Muscle of back (tissue), 11 donors: ENCODE measurements around the gene WWOX. TPM values are rescaled to one million over a fixed set of nuclear protein-coding genes. Genes with fewer than 3 reads are reported as not detected.
"Not testable (repeated sequence)": the region's sequence is repeated elsewhere in the genome, so short reads cannot be mapped to it uniquely, and the experiment has no call there.

ENCODE experiments used
- DNase-seq, 3 donors: peaks; one replicate each; pipeline versions ENCODE4 v3.0.0 to v3.0.0-alpha.2; 2013
- polyA plus RNA-seq, 10 donors: library from polyadenylated mRNA; unstranded; fragments of 120-200 nt; gene quantifications; one replicate each; pipeline ENCODE4 v1.2.1, GENCODE V29; 2013; ENCODE audit not compliant: insufficient read length in 10 of 10

Gene WWOX
- polyA plus RNA-seq, 10 donors: 7.8 to 14.7 (median 12.8) TPM

DNA sequence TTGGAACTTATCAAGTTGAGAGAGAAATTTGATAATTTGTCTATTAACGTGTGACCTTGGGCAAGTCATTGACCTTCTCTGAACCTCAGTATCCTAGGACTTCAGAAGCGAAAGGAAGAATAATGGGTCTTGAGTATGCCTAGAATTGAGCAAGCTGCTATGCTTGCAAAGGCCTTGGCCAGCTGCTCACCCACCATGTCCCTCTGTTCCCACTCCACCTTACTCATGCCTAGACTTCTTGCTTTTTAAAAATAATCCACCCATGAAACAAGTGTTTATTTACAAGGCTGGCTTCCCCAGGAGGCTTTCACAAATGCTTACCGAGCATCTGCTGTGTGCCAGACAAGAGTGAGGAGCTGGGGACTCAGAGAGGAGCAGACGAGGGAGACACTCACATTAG lies 910.4 kb downstream of the WWOX start:
- no peak for DNase-seq

DNA sequence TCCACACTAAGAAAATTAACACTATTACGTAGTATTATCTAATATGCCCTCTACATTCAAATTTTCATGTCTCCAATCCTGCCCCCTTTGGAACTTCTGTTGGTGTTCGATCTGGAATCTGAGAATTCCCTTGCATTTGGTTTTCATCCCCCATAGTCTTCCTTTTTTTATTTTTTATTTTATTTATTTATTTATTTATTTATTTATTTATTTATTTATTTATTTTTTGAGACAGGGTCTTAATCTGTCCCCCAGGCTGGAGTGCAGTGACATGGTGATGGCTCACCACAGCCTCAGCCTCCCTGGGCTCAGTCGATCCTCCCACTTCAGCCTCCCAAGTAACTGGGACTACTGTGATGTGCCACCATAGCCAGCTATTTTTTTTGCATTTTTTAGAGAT lies 911.8 kb downstream of the WWOX start:
- no peak for DNase-seq

DNA sequence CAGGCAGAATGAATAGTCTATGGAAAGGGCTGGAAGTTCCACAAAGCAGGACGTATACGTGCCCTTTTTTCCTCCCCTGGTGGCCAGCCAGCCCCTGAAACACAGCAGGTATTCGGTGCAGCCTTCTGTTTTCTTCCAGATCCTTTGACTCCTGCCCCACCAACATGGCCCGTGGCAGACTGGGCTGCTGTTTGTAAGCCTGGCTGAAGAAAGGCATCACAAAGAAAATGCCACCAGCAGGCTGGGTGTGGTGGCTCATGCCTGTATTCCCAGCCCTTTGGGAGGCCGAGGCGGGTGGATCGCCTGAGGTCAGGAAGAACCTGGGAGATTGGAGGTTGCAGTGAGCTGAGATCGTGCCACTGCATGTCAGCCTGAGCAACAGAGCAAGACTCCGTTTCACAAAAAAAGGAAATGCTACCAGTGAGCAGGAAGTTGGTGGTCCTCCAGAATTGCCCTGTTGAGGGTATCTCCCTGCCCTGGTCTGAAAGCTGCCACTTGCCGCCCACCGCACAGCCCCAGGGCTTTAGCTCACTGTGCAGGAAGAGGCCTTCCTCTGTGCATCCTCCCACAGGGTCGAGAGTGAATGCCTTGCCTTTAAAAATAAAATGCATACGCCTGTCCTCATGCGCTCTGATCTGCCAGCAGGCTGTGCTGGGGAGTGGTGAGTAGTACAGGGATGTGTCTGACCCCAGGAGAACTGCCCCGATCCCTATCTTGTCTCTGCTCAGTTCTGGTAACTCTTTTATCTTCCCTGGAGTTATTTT lies 913.4 kb downstream of the WWOX start:
- DNase-seq: peak in 1 of 3 donors; percentile 32

DNA sequence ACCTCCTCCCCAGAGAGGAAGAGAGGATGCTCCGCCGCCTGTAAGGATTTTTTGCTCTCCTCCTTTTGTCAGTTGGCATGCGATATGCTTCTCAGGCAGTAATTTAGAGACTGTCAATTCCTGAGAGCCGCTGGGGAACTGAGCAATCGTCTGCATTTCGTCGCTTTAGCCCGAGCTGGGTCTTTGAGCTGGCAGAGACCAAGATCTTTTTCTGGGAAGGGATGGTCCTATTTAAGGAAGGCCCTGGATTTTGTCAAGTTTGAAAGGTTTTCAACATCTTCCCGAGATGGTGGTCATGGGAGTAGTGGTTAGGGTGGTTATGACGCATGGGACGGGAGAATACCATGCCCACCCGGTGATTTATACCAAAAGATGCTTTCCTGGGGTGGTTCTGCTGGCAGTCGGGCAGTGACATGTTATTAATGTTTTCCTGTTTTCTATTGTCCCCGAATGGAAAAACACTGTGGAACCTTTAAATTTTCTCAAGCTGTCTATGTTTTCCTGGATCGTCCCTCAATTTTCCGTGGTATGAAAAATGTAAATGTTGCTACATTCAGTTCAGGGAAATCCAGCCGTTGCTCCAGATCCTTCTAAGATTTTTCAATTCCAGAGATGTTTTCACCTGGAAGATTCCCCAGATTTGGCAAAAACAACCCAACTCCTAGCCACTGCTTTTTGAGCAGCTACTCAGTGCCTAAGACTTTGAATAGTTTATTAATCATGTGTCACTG lies 914.6 kb downstream of the WWOX start:
- peak; percentile 46 to 82 (median 71) for DNase-seq

DNA sequence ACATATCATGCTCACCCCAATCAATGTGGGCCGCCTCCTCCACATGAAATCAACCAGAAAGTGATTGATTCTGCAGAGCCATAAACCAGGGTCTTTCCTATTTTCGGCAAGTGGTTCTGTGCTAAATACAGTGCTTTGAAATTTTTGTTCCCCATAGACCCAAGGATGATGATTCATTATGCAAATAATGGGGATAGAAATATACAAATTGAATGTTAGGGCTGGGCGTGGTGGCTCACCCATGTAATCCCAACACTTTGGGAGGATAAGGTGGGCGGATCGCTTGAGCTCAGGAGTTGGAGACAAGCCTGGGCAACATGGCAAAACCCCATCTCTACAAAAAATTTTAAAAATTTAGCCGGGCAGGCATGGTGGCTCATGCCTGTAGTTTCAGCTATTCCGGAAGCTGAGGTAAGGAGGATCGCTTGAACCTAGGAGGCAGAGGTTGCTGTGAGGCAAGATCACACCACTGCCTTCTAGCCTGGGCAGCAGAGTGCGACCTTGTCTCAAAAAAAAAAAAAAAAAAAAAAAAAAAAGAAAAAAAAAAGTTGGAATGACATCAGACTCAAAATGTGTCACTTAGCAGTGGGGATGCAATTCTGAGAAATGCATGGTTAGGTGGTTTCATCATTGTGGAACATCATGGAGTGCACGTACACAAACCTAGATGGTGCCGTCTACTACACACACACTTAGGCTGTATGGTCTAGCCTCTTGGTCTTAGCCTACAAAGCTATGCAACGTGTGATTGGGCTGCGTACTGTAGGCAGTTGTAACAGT lies 919.4 kb downstream of the WWOX start:
- DNase-seq: no peak

DNA sequence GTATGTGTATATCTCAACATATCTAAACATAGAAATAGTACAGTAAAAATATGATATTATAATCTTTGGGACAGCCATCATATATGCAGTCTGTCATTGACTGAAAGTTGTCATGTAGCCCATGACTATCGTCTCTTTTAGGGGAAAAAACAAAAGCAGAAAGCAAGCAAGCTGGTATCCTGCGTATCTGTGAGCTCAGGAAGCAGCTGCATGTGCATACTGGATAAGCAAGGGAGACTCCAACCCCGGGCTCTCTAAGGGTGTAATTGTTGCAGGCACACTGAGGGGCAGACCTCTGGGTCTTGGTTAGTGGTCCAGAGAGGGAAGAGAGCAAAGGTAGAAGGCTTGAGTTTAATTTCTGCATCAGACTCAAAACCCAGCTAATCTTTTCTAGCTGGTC lies 920.0 kb downstream of the WWOX start:
- no peak for DNase-seq

DNA sequence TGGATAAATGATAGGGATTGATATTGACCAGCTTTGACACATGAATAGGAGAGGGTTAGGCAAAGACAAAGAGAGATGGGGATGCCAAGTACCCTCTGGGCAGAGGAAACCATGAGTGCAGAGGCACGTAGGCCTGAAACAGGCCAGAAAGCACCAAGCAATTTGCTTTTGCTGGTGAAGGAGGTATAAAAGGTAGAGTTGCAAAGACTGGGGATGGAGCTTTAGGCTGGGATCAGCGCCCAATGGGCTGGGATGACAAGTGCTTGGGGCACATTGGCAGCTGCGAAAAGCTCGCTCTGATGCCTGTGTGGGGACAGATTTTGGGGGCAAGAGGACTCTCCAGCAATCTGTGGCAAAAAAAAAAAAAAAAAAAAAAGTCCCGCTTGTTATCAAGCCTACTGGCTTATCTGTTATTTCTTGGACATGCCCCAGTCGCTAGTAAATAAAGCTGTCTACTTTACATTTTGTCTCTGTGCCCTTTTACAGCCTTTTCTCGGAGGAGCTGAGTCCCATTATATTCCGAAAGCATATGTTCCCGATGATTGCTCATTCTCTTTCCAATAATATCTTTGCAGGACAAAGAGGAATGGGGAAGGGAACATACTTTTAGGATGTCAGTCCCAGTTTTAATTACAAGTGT lies 922.7 kb downstream of the WWOX start:
- no peak for DNase-seq

DNA sequence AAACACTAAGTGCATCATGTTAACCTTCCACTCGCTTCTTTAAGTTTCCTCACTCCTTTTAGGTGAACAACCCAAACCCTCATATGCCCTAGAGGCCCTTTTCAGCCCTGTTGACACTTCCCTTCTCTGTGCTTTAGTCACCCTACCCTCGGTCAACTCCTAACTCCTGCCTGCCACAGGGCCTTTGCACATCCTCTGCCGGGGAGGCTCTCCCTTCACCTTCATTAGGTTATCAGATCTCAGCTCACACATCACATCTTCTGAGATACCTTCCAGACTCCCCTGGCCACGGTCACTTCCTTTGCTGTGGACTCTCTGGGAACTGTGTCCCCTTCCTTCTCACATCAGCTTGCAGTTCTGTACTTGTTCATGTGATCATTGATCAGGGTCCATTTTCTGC lies 926.7 kb downstream of the WWOX start:
- no peak for DNase-seq

DNA sequence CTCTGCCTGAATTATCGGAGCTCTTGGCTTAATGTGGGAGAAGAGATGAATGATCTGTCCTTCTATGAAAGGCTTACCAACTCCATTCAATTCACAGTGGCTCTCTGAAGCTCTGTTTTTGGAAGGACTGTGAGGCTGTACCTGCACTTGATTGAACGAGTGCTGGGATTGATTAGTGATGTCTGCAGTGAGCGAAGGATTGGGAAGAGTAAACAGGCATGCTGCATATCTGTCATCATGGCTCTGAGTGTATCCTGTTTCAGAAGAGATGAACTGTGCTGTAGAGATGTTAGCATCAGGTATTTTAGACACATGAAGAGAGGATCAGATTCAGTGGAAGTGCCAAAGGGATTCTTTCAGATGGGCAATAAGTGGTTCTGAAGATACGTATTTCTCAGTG lies 937.1 kb downstream of the WWOX start:
- DNase-seq: no peak

DNA sequence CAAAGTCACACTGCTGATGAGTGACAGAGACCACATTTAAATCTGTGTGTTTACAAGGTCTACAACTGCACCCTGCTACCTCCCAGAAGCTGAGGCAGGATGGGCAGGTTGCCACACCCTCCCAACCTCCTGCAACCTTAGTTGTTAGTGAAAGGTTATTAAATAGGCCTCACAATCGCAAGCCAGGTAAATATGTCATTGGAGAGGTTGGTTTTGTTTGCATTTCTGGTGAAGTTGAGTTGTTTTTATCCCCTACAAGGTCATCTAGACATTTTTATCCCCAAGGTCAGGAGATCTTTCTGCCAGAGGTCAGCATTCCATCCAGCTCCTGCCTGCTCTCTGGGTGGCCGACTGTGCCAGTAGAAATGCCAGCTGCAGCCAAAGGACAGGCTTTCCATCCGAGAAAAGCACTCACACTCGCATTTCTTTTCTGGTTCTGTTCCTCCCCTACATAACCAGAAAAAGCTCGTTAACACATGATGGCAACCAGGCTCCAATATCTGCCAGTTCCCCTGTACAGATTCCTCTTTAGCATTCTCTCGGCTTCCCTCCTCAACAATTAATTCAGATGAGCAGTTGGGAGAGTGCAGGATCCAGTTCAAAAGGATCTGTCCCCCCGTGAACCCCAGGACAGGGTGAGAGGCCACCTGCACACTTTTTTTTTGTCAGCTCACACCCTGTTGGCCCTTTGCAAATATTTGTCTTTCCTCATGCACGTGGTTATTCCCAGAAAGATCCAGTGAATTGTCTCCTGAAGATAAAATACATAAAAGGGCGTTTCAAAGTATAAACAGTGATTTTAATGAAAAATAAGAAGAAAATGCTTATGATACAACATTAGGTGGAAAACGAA lies 938.3 kb downstream of the WWOX start:
- no peak for DNase-seq

DNA sequence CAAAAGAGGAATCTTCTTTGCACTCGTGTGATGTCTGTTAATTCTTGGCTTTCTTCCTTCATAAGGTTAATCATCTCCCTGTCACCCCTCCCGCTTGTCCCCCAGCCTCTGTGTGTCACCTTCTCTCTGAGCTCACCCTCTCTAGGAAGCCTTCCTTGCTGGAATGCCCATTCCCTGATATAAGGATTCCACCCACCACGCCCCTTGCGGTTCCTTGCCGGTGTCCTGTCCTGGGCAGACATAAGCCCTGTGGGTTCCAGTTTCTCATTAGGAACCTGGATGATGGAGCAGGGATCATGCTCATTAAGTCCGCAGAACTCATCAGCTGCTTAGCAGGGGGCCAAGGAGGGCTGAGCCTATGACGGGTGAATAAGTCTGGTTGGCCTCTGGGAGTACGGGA lies 941.8 kb downstream of the WWOX start:
- no peak for DNase-seq

DNA sequence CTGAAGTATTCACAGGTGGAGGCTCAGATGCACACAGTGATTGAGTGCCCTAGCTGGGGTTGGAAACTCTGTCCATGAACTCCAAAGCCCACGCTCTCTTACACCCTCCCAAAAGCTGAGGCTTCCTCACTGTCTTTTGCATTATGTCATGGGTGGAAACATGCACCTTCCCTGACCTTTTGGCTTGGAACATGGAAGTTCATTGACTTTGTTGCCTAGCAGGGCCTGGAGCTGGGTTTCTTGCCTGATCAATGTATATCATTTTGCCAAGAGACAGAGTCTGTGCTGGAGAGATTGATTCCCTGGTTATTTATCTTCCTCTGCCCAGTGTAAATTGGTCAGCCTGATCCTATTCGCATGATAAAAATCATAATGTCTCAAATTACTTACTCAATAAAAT lies 942.7 kb downstream of the WWOX start:
- DNase-seq: no peak

DNA sequence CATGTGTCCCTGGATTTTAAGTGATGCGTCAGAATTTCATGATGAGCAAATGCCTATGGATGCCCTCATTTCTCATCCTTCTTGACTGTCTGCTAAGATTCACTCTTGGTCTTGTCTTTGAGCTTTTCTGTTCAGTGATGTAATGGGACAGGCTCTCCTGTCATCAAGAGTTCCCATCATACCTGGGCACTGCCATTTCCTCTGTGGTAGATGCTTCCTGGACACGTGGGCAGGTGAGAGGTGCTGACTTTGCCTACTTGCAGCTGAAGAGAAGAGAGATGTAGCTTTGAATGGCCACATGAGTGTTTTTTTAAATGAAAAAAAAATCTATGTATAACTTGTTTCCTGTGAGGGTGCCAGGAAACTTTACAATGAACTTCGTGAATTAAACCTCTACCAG lies 943.4 kb downstream of the WWOX start:
- DNase-seq: no peak

DNA sequence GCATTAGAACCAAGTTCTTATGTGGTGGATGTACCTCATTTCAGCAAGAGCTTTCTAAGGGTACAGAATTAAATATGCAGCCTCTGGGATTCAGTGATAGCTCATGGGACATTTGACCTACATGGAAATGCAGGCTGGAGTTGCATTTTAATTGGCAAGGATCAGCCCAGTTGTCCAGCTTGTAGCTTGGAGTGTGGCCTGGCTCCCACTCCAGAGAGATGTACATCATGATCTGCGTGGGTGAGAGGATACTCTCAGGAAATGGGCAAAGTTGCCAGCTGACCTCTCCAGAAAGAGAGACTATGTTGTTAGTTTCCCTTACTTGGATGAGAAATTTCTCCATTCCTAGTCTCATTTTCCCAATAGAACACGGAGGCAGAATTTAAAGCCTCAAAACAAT lies 945.7 kb downstream of the WWOX start:
- no peak for DNase-seq

DNA sequence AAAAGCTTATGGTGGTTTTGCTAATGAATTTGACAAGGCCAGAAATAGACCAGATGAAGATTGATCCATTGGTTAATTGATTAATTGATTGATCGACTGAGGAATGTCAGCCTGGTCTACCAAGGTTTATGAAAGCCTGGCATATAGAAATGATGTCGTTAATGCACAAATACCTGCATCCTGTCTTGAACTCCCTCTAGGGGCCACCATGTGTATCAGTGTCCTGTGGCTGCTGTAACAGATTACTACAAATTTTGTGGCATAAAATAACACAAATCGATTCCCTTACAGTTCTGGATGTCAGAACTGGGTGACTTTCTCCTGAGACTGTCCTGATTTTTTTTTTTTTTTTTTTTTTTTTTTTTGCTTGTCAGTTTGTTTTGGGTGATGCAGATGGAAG lies 947.9 kb downstream of the WWOX start:
- DNase-seq: no peak

DNA sequence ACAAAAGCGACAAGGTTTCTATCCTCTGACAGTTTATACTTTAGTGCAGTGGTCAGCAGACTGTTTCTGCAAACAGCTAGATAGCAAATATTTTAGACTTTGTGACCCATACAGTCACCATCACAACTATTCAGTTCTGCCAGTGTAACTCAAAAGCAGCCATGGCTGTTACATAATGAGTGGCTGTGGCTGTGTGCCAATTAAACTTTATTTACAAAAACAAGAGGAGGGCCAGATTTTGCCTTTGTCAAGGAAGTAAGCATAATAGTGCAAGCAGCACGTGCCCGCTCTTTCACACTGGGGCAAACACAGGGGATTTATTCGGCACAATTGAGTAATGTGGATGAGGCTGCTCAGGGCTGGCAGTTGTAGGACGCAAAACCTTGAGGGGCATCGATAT lies 949.6 kb downstream of the WWOX start:
- no peak for DNase-seq

DNA sequence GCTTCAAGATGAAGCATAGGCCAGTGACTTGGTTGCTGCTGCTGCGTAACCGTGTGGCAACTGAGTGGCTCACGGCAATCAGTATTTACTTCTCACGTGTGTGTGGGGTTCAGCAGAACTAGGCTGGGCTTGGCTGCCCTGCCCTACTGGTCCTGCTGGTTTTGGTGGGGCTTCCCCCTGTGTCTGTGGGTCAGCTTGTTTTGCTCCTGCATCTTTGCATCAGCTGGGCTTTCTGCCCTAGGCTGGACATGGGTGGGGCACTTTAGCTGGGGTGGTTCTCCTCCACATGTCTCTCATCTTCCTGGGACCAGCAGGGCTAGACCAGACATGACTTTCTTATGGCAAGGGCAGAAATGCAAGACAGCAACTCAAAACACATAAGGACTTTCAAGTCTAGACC lies 950.6 kb downstream of the WWOX start:
- DNase-seq: no peak

DNA sequence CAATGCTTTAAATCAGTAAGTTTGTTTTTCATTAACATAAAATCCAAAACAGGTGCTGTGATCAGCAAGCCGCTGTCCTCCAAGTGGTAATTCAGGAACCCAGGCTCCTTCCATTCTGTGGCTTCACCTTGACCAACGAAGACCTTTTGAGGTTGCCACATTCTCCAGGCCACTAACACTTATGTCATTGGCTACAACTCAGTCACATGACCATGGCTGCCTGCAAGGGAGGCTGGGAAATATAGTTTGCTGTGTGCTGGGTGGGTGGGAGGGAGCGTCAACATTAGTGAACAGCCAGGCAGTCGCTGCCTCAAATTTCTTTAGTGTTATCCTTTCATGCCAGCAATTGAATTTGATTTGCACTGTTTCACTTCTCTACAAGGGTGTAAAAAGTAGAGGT lies 951.9 kb downstream of the WWOX start:
- DNase-seq: no peak

DNA sequence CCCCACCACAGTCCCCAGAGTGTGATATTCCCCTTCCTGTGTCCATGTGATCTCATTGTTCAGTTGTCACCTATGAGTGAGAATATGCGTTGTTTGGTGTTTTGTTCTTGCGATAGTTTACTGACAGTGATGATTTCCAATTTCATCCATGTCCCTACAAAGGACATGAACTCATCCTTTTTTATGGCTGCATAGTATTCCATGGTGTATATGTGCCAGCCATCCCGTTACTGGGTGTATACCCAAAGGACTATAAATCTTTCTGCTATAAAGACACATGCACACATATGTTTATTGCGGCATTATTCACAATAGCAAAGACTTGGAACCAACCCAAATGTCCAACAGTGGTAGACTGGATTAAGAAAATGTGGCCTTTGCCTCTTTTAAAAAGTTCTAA lies 952.7 kb downstream of the WWOX start:
- not testable (repeated sequence) for DNase-seq

DNA sequence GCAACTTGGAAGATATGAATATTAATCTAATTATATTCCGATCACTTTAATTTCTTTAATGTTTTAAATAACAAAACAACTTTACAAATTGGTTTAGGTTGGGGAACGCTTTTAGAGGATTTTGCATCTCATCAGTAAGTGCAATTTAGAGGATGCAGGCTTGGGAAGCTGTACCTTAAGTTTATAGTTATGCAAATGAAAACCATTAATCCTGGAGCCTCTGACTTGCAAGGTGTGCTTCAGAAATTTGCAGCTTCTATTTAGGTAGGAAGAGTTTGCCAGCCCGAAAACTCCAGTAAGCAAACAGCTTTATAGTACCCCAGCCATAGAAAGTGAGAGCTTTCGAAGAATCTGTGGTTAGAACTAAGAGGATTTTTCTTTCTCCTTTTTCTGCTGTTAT lies 954.1 kb downstream of the WWOX start:
- no peak for DNase-seq
